A549 (cell line): ENCODE measurements around the gene PRMT9. TPM values are rescaled to one million over a fixed set of nuclear protein-coding genes. Genes with fewer than 3 reads are reported as not detected.

ENCODE experiments used
- ATAC-seq, 2 experiments: fragments of 200-7000 bp in 1 of 2; fragments of >200 bp in 1 of 2; cut with Nextera tagmentation in 1 of 2; cut with Tn5 transposase in 1 of 2; 3 replicates each; pipeline versions ENCODE4 v1.8.0 to v1.9.1; 2018 to 2020; ENCODE audit warnings: mild to moderate bottlenecking in 1 of 2, moderate library complexity in 1 of 2
- CTCF ChIA-PET: fragments of 300-600 bp; sonication (Branson Sonifier 250); formaldehyde crosslinking; extraction: SDS; loops from one replicate; lab custom pipeline; 2021; ENCODE audit warnings: antibody characterized with exemption, inconsistent platforms; lab: Yijun Ruan, JAX
- POLR2A ChIA-PET: fragments of 350-600 bp; formaldehyde crosslinking; extraction: SDS; loops from one replicate; lab custom pipeline; 2021; ENCODE audit warnings: antibody characterized with exemption, inconsistent platforms; lab: Yijun Ruan, JAX
- DNase-seq, 2 experiments: peaks; one replicate each; pipeline versions ENCODE4 v3.0.0 to v3.0.0-alpha.2; 2011 to 2016; ENCODE audit warnings: low read depth in 1 of 2, low spot score in 1 of 2
- FAIRE-seq: peaks from 2 replicates; lab custom pipeline; 2011; peaks lifted over from hg19 to GRCh38; lab: Jason Lieb, UNC
- H3K27ac ChIP-seq, 2 experiments: fragments of >200 bp; sonication (Bioruptor Twin); formaldehyde crosslinking; 3 replicates each; pipeline ENCODE4 v1.5.1; 2016 to 2017
- H3K4me1 ChIP-seq: fragments of >200 bp; sonication (Bioruptor Twin); formaldehyde crosslinking; 3 replicates; pipeline ENCODE4 v1.6.1; 2016
- H3K4me2 ChIP-seq: fragments of >200 bp; sonication (Bioruptor Twin); formaldehyde crosslinking; 3 replicates; pipeline ENCODE4 v1.6.1; 2016
- H3K4me3 ChIP-seq: fragments of >200 bp; sonication (Bioruptor Twin); formaldehyde crosslinking; 3 replicates; pipeline ENCODE4 v1.5.1; 2016
- H3K9me3 ChIP-seq: fragments of >200 bp; sonication (Bioruptor Twin); formaldehyde crosslinking; 3 replicates; pipeline ENCODE4 v1.6.1; 2016
- CBX2 ChIP-seq: fragments of 200-600 bp; sonication (generic); IDR thresholded peaks from 2 replicates; pipeline ENCODE4 v1.6.1; 2016; ENCODE audit warnings: low read depth, mild to moderate bottlenecking, borderline replicate concordance
- CHD2 ChIP-seq: fragments of 150-350 bp; IDR thresholded peaks from 2 replicates; pipeline ENCODE4 v1.6.1; 2014; ENCODE audit warnings: low read length; ENCODE audit not compliant: partially characterized antibody
- EHF ChIP-seq: fragments of 250-450 bp; sonication (Bioruptor Pico); IDR thresholded peaks from 2 replicates; pipeline ENCODE4 v1.5.0; 2020; ENCODE audit warnings: mild to moderate bottlenecking
- FOSL2 ChIP-seq, 2 experiments: fragments of 450-650 bp in 1 of 2; fragments of >200 bp in 1 of 2; sonication (Bioruptor Twin) in 1 of 2; formaldehyde crosslinking; IDR thresholded peaks; 2 replicates each; pipeline versions ENCODE4 v1.5.0 to v1.6.1; 2016 to 2020; ENCODE audit warnings: mild to moderate bottlenecking in 1 of 2, moderate library complexity in 1 of 2
- FOXS1 ChIP-seq: fragments of 250-450 bp; sonication (Bioruptor Pico); IDR thresholded peaks from 2 replicates; pipeline ENCODE4 v1.5.0; 2020; ENCODE audit warnings: mild to moderate bottlenecking, moderate library complexity
- GATA3 ChIP-seq: IDR thresholded peaks from 2 replicates; pipeline ENCODE4 v1.6.1; 2012; ENCODE audit warnings: borderline replicate concordance
- HOXB13 ChIP-seq: fragments of 250-450 bp; sonication (Bioruptor Pico); IDR thresholded peaks from 2 replicates; pipeline ENCODE4 v1.5.0; 2020; ENCODE audit warnings: low read depth, mild to moderate bottlenecking, moderate library complexity
- HOXB5 ChIP-seq: fragments of 250-450 bp; sonication (Bioruptor Pico); IDR thresholded peaks from 2 replicates; pipeline ENCODE4 v1.5.0; 2020; ENCODE audit warnings: mild to moderate bottlenecking, moderate library complexity
- JUN ChIP-seq, 2 experiments: fragments of >200 bp; sonication (Bioruptor Twin); formaldehyde crosslinking; IDR thresholded peaks; 2 replicates in 1 of 2; 3 replicates in 1 of 2; pipeline ENCODE4 v1.6.1; 2016 to 2017
- KDM1A ChIP-seq: fragments of 200-600 bp; sonication (generic); IDR thresholded peaks from 2 replicates; pipeline ENCODE4 v1.6.1; 2016; ENCODE audit warnings: low read depth, mild to moderate bottlenecking
- NPAS2 ChIP-seq: fragments of 250-450 bp; sonication (Bioruptor Pico); IDR thresholded peaks from 2 replicates; pipeline ENCODE4 v1.8.0; 2022; ENCODE audit warnings: mild to moderate bottlenecking, moderate library complexity, borderline replicate concordance
- POLR2A ChIP-seq: IDR thresholded peaks from 2 replicates; pipeline ENCODE4 v1.6.1; 2012; ENCODE audit warnings: mild to moderate bottlenecking, low read length
- POLR2AphosphoS2 ChIP-seq: conservative IDR thresholded peaks from 2 replicates; pipeline ENCODE4 v1.6.1; 2012; ENCODE audit warnings: low read length, improper control_type of control experiment, inconsistent platforms
- RARB ChIP-seq: fragments of 250-450 bp; sonication (Bioruptor Pico); IDR thresholded peaks from 2 replicates; pipeline ENCODE4 v1.8.0; 2021; ENCODE audit warnings: mild to moderate bottlenecking, moderate library complexity
- RFX5 ChIP-seq: fragments of 450-650 bp; IDR thresholded peaks from 2 replicates; pipeline ENCODE4 v1.7.1; 2014; ENCODE audit warnings: antibody characterized with exemption, mild to moderate bottlenecking, moderate library complexity
- ZFP36 ChIP-seq: fragments of 450-650 bp; IDR thresholded peaks from 2 replicates; pipeline ENCODE4 v1.6.1; 2014; ENCODE audit warnings: borderline replicate concordance; ENCODE audit not compliant: partially characterized antibody
- ZNF302 ChIP-seq: fragments of 250-450 bp; sonication (Bioruptor Pico); IDR thresholded peaks from 2 replicates; pipeline ENCODE4 v1.9.0; 2021; ENCODE audit warnings: inconsistent platforms, mild to moderate bottlenecking, moderate library complexity
- WGBS: methylation state at CpG from one replicate; pipeline ENCODE4 v1.1.6; 2017; ENCODE audit errors: missing lambda C conversion rate; 5-methylcytosine and 5-hydroxymethylcytosine counted together
- polyA plus RNA-seq, 4 experiments: library from polyadenylated mRNA; depleted of rRNA in 3 of 4; stranded (reverse); fragments of >200 nt; fragmentation: RNase III in 1 of 4; extraction: RNeasy Plus Mini Kit Qiagen cat#74134 plus additional on column Dnase treatment in 1 of 4; gene quantifications; 2 replicates in 3 of 4; 3 replicates in 1 of 4; pipeline ENCODE4 v1.2.3, GENCODE V29; 2011 to 2017
- TF ChIP-seq, protein P1 (sequence below): IDR thresholded peaks from 2 replicates; pipeline ENCODE4 v1.6.1; 2012
- TF ChIP-seq, protein P2 (sequence below): fragments of 250-450 bp; sonication (Bioruptor Pico); IDR thresholded peaks from 2 replicates; pipeline ENCODE4 v1.5.0; 2020; ENCODE audit warnings: low read depth, mild to moderate bottlenecking, moderate library complexity
- TF ChIP-seq, protein P3 (sequence below): IDR thresholded peaks from 2 replicates; pipeline ENCODE4 v1.6.1; 2012; ENCODE audit warnings: low read depth, borderline replicate concordance
- TF ChIP-seq, protein P4 (sequence below): fragments of >200 bp; sonication (Bioruptor Twin); formaldehyde crosslinking; IDR thresholded peaks from 3 replicates; pipeline ENCODE4 v1.5.1; 2016

PRMT9 gene
- polyA plus RNA-seq, 2 of the 4 experiments (the other 2 are of a cell fraction) = 2.8 to 6.3 TPM

DNA sequence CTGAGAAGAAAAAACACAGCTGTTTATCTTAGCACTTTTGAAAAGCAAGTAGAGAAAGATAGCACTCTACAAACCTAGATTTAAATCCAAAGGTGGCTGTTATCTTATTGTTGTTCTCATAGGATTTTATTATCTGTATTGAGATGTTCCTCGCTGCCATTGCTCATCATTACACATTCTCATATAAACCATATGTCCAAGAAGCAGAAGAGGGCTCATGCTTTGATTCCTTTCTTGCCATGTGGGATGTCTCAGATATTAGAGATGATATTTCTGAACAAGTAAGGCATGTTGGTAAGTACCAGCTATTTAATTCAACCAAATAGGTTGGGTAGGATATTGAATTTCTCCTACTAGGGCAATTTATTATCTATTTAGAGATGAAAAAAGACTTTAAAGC, 50.3 kb downstream of the PRMT9 start:
- no peak for FAIRE-seq
- Histone ChIP-seq H3K4me2 (no peak overlapping the region), H3K27ac (no peak overlapping the region), H3K4me1 (no peaks in the 10 kb centered on the region), H3K9me3 (no peaks in the 10 kb centered on the region), H3K4me3 (no peak overlapping the region)
- ATAC-seq = no peak
- WGBS = 89% methylated on average over 1 of the region's 1 CpG
- TF ChIP-seq FOSL2 (IDR thresholded peaks at IDR 0.05) = no peak
- no peak for TF ChIP-seq FOSL2 (CRISPR knock-in tag; IDR thresholded peaks at IDR 0.05)
- no peak for TF ChIP-seq KDM1A
- no peak for TF ChIP-seq GATA3
- no peak for TF ChIP-seq CHD2
- TF ChIP-seq JUN (IDR thresholded peaks at IDR 0.05) = no peak
- no peak for TF ChIP-seq FOXS1
- no peak for TF ChIP-seq NPAS2 (CRISPR knock-in tag)
- TF ChIP-seq ZFP36 = no peak
- TF ChIP-seq, protein P1, sequence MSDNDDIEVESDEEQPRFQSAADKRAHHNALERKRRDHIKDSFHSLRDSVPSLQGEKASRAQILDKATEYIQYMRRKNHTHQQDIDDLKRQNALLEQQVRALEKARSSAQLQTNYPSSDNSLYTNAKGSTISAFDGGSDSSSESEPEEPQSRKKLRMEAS = no peak
- no peak for TF ChIP-seq POLR2A
- no peak for TF ChIP-seq HOXB13 (CRISPR knock-in tag)
- no peak for TF ChIP-seq HOXB5 (CRISPR knock-in tag)
- TF ChIP-seq POLR2AphosphoS2 = no peak
- no peak for TF ChIP-seq RFX5
- TF ChIP-seq RARB = no peak
- CTCF ChIA-PET = interaction anchor here (0.9 kb wide), 1 partner anchor 34 kb away, joined by 3 read pairs; no protein-coding TSS in a partner anchor
- POLR2A ChIA-PET = no interaction called here
- DNase-seq = no peak

DNA sequence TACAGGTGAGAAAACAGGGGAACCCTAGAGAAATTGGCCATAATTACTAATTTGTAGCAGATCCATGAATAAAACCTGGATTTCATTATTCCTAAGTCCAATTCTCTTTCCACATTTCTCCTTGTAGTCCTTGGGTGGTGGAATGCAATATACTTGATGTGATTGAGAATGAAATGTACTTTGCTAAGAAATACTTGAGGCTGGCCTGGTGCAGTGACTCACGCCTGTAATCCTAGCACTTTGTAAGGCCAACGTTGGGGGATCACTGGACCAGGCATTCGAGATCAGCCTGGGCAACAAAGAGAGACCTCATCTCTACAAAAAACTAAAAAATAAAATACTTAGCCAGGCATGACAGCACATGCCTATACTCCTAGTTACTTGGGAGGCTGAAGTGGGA, 50.9 kb downstream of the PRMT9 start:
- Histone ChIP-seq H3K9me3 (no peaks in the 10 kb centered on the region), H3K4me1 (no peaks in the 10 kb centered on the region), H3K27ac (no peak overlapping the region), H3K4me3 (no peak overlapping the region), H3K4me2 (no peak overlapping the region)
- TF ChIP-seq, protein P2, sequence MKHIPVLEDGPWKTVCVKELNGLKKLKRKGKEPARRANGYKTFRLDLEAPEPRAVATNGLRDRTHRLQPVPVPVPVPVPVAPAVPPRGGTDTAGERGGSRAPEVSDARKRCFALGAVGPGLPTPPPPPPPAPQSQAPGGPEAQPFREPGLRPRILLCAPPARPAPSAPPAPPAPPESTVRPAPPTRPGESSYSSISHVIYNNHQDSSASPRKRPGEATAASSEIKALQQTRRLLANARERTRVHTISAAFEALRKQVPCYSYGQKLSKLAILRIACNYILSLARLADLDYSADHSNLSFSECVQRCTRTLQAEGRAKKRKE = no peak
- TF ChIP-seq EHF (CRISPR knock-in tag) (no peak), CBX2 (no peak)
- TF ChIP-seq, protein P3, sequence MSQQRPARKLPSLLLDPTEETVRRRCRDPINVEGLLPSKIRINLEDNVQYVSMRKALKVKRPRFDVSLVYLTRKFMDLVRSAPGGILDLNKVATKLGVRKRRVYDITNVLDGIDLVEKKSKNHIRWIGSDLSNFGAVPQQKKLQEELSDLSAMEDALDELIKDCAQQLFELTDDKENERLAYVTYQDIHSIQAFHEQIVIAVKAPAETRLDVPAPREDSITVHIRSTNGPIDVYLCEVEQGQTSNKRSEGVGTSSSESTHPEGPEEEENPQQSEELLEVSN = no peak
- FAIRE-seq (no peak), DNase-seq (no peak), ATAC-seq (no peak)
- POLR2A ChIA-PET = no interaction called here
- 83% methylated on average over 3 of the region's 3 CpGs for WGBS
- CTCF ChIA-PET = no interaction called here

DNA sequence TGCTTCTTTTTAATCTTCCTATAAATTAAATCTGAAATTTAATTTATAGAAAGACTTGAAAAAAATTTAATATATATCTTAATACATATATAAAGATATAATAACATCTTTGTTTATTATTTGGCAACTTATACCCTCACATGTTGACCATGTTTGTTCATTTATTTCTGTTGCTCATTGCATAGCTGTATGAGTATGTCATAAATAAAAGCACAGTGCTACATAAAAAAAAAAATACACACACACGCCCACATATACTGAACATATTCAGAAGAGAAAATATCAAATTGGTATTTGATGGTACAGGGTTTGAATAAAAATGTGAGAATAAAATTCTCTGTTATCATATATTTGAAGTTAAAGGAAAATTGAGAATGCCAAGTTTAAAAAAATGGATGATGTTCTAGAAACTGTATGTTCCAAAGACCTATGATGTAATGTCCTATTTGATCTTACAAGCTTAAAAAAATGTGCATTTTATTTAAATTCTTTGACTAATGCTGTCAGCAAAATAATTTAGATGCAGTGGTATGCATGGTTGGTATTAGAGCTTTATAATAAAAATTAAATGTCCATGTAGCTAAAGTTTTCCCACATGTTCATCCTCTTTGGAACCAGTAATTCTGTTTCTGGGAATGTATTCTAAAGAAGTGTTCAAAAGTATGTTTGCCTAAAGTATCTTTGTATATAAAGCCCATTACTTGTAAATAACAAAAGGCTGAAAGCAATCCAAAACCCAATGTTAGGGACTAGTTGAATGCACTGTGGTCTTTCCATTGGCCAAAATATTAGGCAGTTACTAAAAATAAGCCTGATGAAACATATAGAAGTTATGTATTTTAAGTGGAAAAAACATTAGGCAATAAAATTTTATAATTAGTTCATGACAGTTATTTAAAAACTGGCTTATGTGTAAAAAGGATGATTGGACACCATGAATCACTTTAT, 53.9 kb downstream of the PRMT9 start:
- ChIA-PET CTCF (interaction anchor here (0.7 to 1.6 kb wide), 3 partner anchors 60 to 237 kb away, joined by 3 to 7 read pairs (median 5); no protein-coding TSS in a partner anchor), POLR2A (no interaction called here)
- TF ChIP-seq ZNF302 (CRISPR knock-in tag) = no peak
- TF ChIP-seq, protein P4, sequence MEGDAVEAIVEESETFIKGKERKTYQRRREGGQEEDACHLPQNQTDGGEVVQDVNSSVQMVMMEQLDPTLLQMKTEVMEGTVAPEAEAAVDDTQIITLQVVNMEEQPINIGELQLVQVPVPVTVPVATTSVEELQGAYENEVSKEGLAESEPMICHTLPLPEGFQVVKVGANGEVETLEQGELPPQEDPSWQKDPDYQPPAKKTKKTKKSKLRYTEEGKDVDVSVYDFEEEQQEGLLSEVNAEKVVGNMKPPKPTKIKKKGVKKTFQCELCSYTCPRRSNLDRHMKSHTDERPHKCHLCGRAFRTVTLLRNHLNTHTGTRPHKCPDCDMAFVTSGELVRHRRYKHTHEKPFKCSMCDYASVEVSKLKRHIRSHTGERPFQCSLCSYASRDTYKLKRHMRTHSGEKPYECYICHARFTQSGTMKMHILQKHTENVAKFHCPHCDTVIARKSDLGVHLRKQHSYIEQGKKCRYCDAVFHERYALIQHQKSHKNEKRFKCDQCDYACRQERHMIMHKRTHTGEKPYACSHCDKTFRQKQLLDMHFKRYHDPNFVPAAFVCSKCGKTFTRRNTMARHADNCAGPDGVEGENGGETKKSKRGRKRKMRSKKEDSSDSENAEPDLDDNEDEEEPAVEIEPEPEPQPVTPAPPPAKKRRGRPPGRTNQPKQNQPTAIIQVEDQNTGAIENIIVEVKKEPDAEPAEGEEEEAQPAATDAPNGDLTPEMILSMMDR = no peak
- FAIRE-seq (no peak), DNase-seq (no peak), ATAC-seq (no peak)
- no peaks in the 10 kb centered on the region for H3K4me1 ChIP-seq
- WGBS = 85% methylated on average over 1 of the region's 1 CpG
- H3K9me3 ChIP-seq = no peaks in the 10 kb centered on the region
- no peak overlapping the region for H3K4me3 ChIP-seq
- H3K27ac ChIP-seq = no peak overlapping the region
- no peak overlapping the region for H3K4me2 ChIP-seq
